Inflammatory macrophage (primary cell): Measurements from ENCODE around the gene RALBP1.

ENCODE experiments used
- DNase-seq, 2 donors: peaks; one replicate each; pipeline ENCODE4 v3.0.0-alpha.2; 2020 to 2022

The RALBP1 gene

GRCh38 chr18:9508446-9509025, 33.2 kb downstream of the RALBP1 start:
- DNase-seq, result no peak

GRCh38 chr18:9513971-9514512, 38.7 kb downstream of the RALBP1 start:
- DNase-seq, result no peak

- peak; percentile 47 to 65 for DNase-seq
These were observed 41.2 kb downstream of the RALBP1 start for GRCh38 chr18:9516437-9517064.

- DNase-seq, result no peak
These were observed 42.6 kb downstream of the RALBP1 start for GRCh38 chr18:9517869-9518268.

GRCh38 chr18:9519399-9519798, 44.1 kb downstream of the RALBP1 start:
- no peak for DNase-seq

- no peak for DNase-seq
These were observed 45.4 kb downstream of the RALBP1 start for GRCh38 chr18:9520666-9521065.

- DNase-seq, result no peak
These were observed 46.5 kb downstream of the RALBP1 start for GRCh38 chr18:9521770-9522169.

- DNase-seq, result no peak
These were observed 47.6 kb downstream of the RALBP1 start for GRCh38 chr18:9522952-9523351.

- DNase-seq, result no peak
These were observed 51.1 kb downstream of the RALBP1 start for GRCh38 chr18:9526458-9526857.

GRCh38 chr18:9530226-9531009, 55.1 kb downstream of the RALBP1 start:
- DNase-seq, result peak; percentile 45 to 84

- no peak for DNase-seq
These were observed 56.6 kb downstream of the RALBP1 start for GRCh38 chr18:9531791-9532410.

- DNase-seq, result no peak
These were observed 59.5 kb downstream of the RALBP1 start for GRCh38 chr18:9534844-9535243.

- DNase-seq, result no peak
These were observed 60.2 kb downstream of the RALBP1 start for GRCh38 chr18:9535430-9535991.

GRCh38 chr18:9536354-9537152, 61.2 kb downstream of the RALBP1 start:
- DNase-seq, result no peak

- no peak for DNase-seq
These were observed 62.4 kb downstream of the RALBP1 start for GRCh38 chr18:9537677-9538076.

GRCh38 chr18:9539283-9539682, 64.0 kb downstream of the RALBP1 start:
- no peak for DNase-seq

GRCh38 chr18:9539938-9540337, 64.6 kb downstream of the RALBP1 start:
- DNase-seq, result no peak

- DNase-seq, result no peak
These were observed 67.6 kb downstream of the RALBP1 start for GRCh38 chr18:9542924-9543323.

- no peak for DNase-seq
These were observed 69.7 kb downstream of the RALBP1 start for GRCh38 chr18:9545029-9545428.

GRCh38 chr18:9546468-9546867, 71.2 kb downstream of the RALBP1 start:
- no peak for DNase-seq

- no peak for DNase-seq
These were observed 72.5 kb downstream of the RALBP1 start for GRCh38 chr18:9547782-9548181.

GRCh38 chr18:9549405-9549804, 74.1 kb downstream of the RALBP1 start:
- no peak for DNase-seq
